Activated CD4-positive, alpha-beta T cell treated with anti-CD3 and anti-CD28 coated beads, Interleukin-2, Interleukin-4, amounts not matched to agents 100 ng/mL and 50 ng/mL, durations not matched to agents 16 hours and 8 hours (primary cell): ENCODE results near the gene PKD1L1.
"Not testable (repeated sequence)": the region's sequence is repeated elsewhere in the genome, so short reads cannot be mapped to it uniquely, and the experiment has no call there.

Experiments
- DNase-seq: peaks from one replicate; pipeline ENCODE4 v3.0.0-alpha.2; 2020; ENCODE audit warnings: low spot score

Gene PKD1L1

GRCh38 chr7:47765373-47765979, 182.8 kb downstream of the PKD1L1 start:
- DNase-seq, result no peak

- no peak for DNase-seq
Measured at GRCh38 chr7:47764746-47765145, 183.5 kb downstream of the PKD1L1 start.

- DNase-seq, result no peak
Measured at GRCh38 chr7:47763063-47763974, 184.9 kb downstream of the PKD1L1 start.

GRCh38 chr7:47762746-47763062, 185.6 kb downstream of the PKD1L1 start:
- DNase-seq, result no peak

- DNase-seq, result no peak
Measured at GRCh38 chr7:47762207-47762606, 186.1 kb downstream of the PKD1L1 start.

GRCh38 chr7:47759056-47759706, 189.1 kb downstream of the PKD1L1 start:
- no peak for DNase-seq

- no peak for DNase-seq
Measured at GRCh38 chr7:47758546-47758945, 189.7 kb downstream of the PKD1L1 start.

- no peak for DNase-seq
Measured at GRCh38 chr7:47757921-47758411, 190.3 kb downstream of the PKD1L1 start.

- DNase-seq, result no peak
Measured at GRCh38 chr7:47756636-47757035, 191.6 kb downstream of the PKD1L1 start.

- DNase-seq, result no peak
Measured at GRCh38 chr7:47755248-47755647, 193.0 kb downstream of the PKD1L1 start.

GRCh38 chr7:47751724-47752123, 196.5 kb downstream of the PKD1L1 start:
- DNase-seq, result not testable (repeated sequence)

GRCh38 chr7:47751043-47751442, 197.2 kb downstream of the PKD1L1 start:
- no peak for DNase-seq

GRCh38 chr7:47748041-47748440, 200.2 kb downstream of the PKD1L1 start:
- DNase-seq, result no peak

GRCh38 chr7:47747160-47747559, 201.1 kb downstream of the PKD1L1 start:
- no peak for DNase-seq

GRCh38 chr7:47746468-47746867, 201.8 kb downstream of the PKD1L1 start:
- no peak for DNase-seq

GRCh38 chr7:47744883-47745282, 203.4 kb downstream of the PKD1L1 start:
- DNase-seq, result no peak

- no peak for DNase-seq
Measured at GRCh38 chr7:47743965-47744591, 204.2 kb downstream of the PKD1L1 start.

- DNase-seq, result no peak
Measured at GRCh38 chr7:47741984-47742383, 206.3 kb downstream of the PKD1L1 start.

GRCh38 chr7:47739891-47740290, 208.4 kb downstream of the PKD1L1 start:
- no peak for DNase-seq

- DNase-seq, result no peak
Measured at GRCh38 chr7:47739301-47739875, 208.9 kb downstream of the PKD1L1 start.

- DNase-seq, result no peak
Measured at GRCh38 chr7:47738563-47739166, 209.6 kb downstream of the PKD1L1 start.

- no peak for DNase-seq
Measured at GRCh38 chr7:47737601-47738000, 210.7 kb downstream of the PKD1L1 start.
